Measurements from ENCODE around the gene LRRTM4.

GRCh38 chr2:77395011-77395410 is 127.2 kb downstream of the LRRTM4 start:
- TF ChIP-seq CTCF (conservative IDR thresholded peaks at IDR 0.05 in 1 of 2, IDR thresholded peaks at IDR 0.05 in 1 of 2; ENCODE audit: extremely low read depth in 1 of 2, insufficient read depth in 1 of 2, low read depth in 1 of 2, low read length in 2 of 2) (no peak), EZH2 (IDR thresholded peaks at IDR 0.05; ENCODE audit: borderline replicate concordance, low read length) (no peak)
